ENCODE results near the gene PINK1.
A peak's percentile ranks its signal among the peaks of the same experiment; 100 is the strongest.
"Not testable (repeated sequence)": the region's sequence is repeated elsewhere in the genome, so short reads cannot be mapped to it uniquely, and the experiment has no call there.

Gene PINK1

DNA sequence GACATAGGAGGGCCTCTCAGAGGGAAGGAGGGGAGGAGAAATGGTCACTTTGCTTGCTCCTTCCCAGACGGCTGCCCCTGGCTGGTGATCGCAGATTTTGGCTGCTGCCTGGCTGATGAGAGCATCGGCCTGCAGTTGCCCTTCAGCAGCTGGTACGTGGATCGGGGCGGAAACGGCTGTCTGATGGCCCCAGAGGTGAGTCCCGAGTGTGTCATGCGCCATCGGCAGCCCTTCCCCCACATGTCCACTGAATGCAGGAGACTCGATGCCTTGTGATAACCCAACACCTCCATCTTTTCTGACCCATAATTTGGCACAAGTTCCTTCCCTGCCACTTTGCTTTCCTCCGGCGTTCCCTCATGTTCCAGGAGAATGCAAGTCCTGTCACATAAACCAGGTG is 15.2 kb downstream of the PINK1 start:
- DNase-seq = no peak

DNA sequence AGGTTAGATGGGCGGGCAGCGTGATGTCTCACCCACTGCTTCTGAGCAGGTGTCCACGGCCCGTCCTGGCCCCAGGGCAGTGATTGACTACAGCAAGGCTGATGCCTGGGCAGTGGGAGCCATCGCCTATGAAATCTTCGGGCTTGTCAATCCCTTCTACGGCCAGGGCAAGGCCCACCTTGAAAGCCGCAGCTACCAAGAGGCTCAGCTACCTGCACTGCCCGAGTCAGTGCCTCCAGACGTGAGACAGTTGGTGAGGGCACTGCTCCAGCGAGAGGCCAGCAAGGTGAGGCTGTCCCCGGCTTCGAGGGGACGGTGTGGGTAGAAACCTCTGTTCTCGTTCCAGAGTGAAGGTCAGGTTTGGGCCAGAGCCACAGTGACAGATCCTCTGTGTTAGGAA is 15.7 kb downstream of the PINK1 start:
- no peak for DNase-seq

DNA sequence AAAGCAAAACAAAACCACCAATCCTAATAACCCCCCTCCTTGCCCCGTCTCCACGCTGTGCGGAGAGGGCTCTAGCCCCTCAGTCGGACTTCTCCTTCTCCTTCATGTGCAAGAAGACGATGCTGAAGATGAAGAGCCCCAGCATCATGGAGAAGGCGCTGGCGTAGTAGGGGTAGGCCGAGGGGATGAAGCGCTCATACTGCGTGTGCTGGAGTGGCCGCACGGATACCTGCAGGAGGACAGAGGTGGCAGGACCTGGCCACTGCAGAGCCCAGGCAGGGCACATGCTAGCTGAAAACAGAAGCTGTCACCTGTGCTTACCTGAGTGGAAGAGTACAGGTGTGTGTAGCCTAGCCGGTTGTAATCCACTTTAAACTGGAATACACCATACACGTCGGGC is 19.0 kb downstream of the PINK1 start:
- DNase-seq = no peak

DNA sequence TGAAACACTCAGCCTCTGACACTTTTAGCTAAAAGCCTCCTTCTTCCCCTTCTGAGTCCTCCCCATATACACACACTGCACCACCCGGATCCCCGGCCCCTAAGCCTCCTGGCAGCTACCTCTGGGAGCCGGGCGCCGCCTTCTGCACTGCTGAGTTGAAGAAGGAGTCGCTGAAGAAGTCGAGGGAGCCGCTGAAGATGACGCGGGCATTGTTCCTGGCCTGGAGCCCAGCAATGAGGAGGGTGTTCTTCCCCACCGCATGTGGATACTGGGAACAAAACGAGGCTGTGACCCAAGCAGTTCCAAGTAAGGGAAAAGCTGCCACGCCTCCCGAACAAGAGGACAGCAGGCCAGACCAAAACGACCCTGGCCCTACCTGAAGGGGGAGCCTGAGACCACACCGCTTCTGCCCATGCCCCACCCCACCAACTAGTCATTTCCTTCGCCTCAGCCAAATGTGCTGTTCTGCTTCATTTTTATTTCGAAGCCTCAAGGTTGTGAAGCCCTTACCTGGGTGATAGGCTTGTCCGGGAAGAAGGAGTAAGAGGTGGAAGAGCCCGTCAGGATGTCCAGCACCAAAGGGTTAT is 20.9 kb downstream of the PINK1 start:
- DNase-seq = no peak

DNA sequence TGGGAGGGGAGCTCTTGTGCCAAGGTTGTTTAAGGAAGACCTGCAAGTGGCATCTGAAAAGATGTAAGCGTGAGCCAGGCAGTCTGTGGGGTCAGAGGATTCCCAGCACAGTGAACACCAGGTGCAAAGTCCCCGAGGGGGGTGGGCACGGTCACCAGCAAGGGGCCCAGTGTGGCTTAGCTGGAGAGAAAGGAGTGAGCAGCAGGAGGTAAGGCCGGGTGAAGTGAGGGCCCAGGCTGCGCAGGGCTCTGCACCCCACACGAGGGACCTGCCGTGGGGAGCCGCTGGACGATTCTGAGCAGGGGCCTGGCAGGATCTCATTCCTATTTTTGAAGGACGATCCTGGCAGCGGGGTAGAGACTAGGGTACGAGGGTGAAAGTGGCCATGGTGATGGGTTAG is 23.8 kb downstream of the PINK1 start:
- no peak for DNase-seq

DNA sequence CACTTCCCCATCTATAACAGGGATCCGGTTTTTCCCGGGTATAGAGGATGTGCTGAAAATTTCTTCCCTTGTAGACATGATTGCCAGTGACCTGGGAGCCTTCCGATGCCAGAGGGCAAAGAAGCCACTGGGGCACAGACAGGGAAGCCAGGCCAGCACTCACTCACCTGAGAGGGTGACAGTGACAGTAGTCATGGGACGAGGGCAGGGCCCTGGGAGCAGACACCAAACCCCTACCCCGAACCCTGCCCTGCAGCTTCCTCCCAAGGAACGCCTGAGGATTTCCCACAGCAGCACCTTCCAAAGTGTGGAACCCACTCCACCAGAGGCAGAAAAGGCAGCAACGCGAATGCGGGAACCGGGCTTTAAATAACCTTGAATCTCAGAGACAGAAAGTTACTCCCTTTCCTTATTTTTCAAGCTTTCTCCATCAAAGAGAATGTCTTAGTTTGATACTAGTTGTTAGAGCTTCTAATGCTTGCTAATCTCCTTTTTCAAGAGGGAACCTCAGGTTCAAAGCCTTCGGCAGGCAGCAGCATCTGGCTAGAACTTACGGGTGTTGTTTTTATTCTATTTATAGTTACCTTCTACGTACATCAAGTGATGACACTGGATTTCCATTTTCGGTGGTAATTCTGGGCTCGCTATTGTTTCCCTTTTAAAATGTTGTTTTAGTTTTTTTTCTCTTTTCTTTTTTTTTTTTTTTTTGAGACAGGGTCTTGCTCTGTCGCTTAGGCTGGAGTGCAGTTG is 25.1 kb downstream of the PINK1 start:
- no peak for DNase-seq

DNA sequence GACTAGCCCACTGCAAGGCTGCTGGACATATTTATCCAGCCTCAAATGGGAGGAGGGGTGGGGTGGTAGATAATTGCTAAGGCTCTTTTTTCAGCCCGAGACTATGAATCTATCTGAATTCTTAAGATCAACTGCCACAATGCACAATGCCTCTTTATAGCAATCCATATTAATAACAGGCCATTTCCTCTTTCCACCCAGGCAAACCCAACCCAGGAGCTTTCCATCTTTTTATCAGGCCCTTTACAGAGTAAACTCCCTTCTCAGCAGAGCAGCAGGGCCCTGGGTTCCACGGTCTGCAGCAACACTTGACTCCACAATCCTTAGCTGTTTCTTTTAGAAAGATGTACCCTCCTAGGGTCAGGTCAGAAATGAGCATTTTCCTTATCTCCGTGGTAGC is 27.1 kb downstream of the PINK1 start:
- DNase-seq = no peak

DNA sequence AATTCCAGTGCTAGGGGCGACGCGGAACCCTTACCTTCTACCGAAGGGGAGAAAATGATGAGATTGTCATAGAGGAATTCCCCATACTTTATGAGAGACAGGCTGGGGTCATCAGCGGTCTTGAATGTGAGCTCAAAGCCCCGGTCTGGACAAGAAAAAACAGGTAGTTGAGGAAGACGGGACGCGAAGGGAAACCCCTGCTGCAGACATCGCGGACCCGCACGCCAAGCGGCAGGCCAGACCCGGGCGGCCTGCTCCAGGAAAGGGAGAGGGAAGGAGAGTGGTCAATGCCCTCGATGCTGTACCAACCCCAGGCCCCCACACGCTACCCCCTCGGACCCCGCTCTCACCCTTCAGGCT is 27.6 kb downstream of the PINK1 start:
- no peak for DNase-seq

DNA sequence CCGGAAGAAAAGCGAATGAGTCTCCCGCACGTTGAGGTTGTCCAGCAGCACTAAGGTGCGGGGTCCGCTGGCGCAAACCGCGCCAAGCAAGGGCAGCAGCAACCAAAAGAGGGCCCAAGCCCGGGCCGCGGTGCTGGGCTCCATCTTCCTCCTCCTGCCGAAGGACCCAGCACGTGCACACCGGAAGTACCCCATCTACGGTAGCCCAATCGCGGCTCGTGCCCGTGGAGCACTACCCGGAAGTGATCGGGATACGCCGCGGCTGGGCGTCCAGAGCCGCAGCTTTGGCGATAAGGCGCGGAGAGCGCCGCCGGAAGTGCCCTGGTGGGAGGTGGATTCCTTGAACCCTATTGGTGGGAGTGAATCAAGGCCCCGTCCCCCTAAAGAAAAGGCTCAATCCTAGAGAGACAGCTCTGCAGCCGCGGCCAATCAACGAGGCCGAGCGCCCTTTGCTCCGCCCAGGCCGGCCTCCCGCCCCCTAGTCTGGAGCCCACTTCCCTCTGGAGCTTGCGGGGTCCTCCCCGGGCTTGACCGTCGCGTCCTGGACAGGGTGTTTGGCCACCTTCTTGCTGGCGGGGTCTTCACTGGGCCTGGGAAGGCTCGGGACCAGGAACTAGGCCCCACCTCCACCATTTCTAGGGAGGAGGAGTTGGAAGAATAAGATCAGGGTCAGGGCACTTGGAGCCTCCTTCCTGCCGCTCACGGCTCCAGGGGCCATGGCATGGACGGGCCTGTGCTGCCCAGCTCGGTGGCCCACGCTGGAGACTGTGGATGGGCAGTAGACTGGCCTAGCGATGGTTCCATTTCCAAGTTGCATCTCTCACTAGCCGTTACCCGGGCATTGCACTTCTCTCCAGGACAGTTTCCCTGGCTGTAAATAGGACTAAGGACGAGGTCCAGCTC is 28.2 kb downstream of the PINK1 start, which contains the start of gene DDOST:
Gene DDOST (minus strand): TSS at position 163 of the 903 bp plus-strand sequence. CDS start 19 bp downstream, at position 144.
- DNase-seq = peak; percentile 99

DNA sequence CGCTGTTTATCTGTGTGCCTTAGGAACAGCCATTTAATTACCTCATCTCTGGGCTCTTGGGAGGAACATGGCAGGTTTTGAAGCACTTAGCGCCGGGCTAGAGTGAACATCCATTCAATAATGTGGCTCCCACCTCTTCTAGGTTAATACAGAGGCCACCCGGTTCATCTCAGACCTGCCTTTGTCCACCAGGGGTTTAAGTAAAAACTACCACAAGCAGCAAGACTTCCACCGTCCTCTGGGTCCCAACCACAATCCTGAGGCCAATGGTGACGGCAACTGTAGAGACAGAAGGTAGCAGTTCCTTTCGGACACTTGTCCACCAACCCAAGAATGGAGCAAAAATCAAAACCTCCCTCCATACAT is 28.8 kb downstream of the PINK1 start:
- no peak for DNase-seq

DNA sequence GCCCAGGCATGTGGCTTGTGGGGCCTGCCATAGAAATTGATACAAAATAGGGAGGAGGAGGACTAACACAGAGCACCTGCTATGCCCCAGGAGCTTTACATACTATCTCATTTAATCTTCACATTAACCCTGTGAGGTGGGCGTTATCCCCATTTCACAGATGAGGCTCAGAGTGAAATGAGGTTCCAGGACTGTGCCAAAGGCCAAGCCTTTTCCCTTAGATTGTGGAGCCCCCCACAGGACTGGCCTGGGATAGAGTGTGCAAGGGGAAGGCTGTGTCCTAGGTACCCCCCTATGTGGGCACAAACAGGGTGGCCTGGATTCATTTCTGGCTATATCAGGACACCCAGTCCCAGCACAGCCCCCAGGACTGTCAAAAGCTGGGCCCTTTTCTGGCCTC is 30.1 kb downstream of the PINK1 start:
- DNase-seq = no peak

DNA sequence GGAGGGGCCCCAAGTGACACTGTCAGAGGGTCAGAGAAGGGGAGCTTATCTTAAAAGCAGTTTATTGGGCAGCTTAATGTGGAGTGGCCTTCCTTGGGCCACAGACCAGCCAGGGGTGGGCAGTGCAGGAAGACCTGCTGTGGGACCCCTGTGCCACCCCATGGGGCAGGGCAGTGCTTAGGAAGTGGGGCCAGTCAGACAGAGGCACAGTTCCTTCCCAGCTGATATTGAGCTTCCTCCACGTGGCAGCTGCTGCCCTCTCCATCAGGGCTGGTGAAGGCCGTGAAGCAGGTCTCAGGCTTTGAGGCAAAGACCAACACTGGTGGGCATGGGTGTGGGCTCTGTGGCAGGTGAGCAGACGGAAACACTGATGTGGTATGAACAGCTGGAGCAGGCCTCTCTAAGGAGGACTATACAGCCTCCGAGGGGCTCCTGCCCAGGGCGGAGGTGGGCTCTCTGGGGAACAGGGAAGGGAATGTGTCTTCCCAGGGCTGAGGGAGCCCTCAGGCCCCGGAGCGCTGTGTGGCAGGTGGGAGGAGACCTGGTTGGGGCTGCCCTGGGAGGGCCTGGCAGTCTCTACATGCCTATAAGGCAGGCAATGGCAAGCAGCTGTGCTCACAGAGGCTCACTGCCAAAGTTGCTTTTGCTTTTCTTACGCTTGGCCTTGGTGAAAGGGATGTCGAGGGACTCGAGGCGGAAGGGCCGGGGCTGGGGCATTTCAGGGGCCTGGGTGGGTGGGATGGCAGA is 30.9 kb downstream of the PINK1 start:
- no peak for DNase-seq

DNA sequence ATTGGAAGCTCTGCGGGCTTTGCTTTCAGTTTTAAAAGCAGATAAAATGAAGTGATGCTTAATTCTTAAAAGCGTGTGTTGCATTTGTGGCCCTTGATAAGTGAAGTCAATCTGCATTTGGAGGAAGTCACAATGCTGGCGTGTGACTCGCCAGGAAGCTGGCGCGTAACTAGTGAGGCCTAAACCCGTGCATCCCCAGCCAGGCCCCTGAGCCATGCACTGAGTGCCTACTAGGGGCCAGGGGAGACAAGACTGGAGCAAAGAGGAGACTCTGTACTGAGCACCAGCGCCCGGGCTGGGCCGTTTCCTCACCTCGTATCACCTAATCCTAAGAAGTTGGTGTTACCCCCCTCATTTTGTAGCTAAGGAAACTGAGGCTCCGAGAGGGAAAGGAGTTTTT is 32.5 kb downstream of the PINK1 start:
- DNase-seq = no peak

DNA sequence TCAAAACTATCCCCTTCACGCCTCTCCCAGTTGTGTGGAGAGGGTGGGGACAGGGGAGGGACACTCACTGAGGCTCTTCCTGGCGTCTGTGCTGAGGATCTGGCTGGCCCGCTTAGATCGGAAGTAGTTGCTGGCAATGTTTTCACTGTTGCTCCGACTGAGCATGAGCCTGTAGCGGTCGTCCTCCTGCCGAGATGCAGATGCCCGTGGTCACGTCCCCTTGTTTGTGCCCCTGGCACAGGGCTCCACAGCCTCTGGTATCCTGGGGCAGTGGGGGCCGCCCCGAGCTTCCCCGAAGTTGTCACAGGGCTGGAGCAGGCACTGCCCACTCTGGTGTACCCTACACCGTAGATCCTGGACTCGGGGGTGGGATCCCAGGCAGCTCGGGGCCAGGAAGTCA is 32.9 kb downstream of the PINK1 start:
- no peak for DNase-seq

DNA sequence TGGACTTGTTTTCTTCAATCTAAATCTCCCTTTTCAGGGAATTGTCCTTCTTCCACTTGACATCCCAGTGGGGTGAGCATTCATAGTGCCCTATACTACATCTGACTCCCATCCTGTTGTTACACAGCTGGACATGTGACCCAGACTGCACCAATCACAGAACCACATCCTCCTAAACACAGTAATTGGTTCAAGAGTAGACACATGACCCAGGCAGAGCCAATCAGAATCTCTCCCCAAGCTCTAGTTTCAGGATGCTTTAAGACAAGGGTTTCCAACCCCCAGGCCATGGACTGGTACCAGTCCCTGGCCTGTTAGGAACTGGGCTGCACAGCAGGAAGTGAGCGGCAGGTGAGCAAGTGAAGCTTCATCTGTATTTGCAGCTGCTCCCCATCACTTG is 33.5 kb downstream of the PINK1 start:
- DNase-seq = peak; percentile 27

DNA sequence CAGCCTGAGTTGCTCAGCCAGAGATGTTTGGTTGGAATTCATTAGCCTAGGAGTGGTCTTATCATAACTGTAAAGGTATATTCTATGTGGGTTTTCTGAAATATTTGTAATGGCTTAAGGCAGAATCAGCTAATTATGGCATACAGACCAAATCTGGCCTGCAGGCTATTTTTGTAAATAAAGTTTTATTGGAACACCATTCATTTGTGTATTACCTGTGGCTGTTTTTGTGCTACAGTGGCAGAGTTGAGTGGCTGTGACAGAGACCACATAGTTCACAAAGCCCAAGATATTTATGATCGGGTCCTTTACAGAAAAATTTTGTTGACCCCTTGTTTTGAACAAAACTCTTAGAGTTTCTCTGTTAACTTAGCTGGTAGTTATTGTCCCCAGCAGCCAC is 35.3 kb downstream of the PINK1 start:
- no peak for DNase-seq

DNA sequence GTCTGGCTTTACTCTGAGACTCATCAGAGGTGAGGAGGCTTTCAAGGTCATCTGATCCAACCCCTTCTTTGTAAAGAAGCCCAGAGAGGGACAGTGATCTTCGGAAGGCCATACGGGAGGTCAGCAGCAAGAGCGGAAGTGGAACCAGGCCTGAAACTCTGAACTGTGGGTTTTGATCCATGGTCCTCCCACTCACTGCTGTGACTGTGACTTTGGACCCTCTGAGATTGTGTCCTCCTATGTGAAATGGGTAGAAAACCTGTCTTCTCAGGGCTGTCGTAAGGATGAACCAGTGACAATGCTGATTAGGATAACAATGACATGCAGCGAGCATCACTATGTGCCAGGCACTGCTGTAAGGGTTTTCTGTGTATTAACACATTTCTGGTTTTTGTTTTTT is 37.7 kb downstream of the PINK1 start:
- no peak for DNase-seq

DNA sequence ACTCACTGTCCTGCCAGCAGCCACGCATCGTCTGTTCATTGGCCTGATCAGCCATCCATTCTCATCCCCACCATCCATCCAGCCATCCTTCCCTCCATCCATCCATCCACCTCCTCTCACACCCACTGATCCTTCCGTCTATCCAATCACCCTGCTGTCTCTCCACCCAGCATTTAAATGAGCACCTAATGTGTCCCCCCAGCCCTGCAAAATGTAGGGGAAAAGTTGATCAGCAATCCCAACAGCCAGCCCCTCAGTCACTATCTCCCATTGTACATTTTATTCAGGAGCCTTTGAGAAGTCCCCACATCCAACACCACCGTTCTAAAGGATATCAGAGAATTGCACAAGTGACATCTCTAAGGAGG is 39.0 kb downstream of the PINK1 start:
- no peak for DNase-seq

DNA sequence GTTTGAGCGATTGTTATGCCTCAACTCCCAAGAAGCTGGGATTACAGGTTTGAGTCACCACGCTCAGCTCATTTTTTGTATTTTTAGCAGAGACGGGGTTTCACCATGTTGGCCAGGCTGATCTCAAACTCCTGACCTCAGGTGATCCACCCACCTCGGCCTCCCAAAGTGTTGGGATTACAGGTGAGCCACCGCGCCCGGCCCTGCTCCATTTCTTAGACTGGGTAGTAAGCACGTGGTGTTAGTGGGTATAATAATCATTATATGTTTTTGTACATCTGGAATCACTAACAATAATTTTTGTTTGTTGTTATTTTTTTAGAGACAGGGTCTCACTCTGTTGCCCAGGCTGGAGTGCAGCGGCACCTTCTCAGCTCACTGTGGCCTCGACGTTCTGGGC is 40.4 kb downstream of the PINK1 start:
- not testable (repeated sequence) for DNase-seq

DNA sequence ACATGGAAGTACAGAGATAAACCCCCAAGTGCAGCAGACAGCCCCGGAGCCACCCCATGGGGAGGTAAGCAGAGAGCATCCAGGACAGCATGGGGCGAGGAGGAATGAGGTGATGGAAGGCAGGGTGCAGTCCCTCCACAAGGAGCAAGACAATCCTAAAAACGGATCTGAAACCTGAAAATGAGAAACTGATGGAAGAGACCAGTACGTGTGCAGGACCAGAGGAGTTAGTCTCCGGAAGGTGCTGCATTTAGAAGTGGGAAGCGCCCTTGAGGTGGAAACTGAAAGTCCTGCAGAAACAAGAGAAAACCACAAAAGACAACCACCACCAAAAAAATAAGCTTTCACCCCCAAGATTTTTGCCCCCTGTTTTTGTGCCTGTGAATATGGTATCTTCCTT is 45.3 kb downstream of the PINK1 start:
- DNase-seq = peak; percentile 35

DNA sequence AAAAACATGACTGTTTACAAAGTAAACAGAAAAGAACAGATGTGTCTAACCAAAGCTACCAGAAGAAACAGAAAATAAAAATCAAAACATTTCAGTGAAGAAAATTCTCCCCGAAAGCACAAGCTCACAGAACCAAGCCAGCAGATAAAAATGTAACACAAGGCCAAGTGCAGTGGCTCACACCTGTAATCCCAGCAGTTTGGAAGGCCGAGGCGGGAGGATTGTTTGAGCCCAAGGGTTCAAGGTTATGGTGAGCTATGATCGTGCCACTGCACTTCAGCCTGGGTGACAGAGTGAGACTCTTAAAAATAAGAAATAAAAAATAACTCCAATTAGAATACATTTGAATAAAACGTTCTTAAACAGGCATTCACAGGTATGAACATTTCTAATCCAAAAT is 47.0 kb downstream of the PINK1 start:
- DNase-seq = no peak

DNA sequence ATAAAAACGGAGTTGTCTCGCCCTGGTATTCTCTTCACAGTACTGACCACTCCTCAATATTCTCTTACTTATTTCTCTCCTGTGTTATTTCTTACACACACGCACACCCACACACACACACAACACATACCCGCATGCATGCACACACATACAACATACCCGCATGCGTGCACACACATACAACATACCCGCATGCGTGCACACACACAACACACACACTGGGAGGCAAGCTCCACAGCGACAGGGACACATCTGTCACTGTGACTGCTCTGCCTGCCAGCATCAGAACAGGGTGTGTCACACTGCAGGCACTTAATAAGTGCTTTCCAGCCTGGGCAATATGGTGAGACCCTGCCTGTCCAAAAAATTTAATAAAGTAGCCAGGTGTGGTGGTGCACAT is 48.7 kb downstream of the PINK1 start:
- DNase-seq = no peak

DNA sequence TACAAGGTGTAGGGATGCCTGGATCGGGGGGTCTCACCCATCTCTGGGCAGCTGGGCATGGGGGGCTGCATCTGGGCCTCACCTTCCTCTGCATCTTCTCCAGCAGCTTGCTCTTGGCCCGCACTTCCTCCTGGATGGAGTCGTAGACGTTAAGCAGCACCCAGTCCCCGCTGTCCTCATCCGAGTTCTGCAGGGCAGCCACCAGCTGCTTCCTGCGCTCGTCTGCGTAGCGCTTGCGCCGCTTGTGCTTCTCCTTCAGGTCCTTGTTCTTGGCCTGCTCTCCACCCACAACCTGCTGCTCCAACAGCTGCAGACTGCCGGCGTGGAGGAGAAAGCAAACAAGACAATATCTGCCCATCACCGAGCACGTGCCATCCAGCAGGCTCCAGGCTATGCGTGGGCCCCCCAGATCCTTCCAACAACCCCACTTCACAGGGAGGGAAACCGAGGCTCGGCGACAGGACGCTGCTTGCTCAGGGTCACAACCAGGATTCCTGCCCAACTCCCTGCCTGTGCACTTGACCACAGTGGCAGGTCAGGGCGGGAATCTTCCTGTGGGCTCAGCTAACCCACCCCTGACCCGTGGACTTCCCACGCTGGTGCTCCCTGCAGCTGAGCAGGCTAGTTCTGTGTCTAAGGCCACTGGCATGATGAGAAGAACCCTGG is 49.4 kb downstream of the PINK1 start:
- no peak for DNase-seq
